ENCODE results near the gene TMEM14B.

- TF ChIP-seq CTCF (conservative IDR thresholded peaks at IDR 0.05) (no peak), EZH2 (IDR thresholded peaks at IDR 0.05; ENCODE audit: low read depth) (no peak)
Observed at GRCh38 chr6:10792101-10792500, 44.5 kb downstream of the TMEM14B start.

Data from PC-9 (cell line).